C4-2B (cell line): ENCODE measurements around the gene KCNE1.
A peak's percentile ranks its signal among the peaks of the same experiment; 100 is the strongest.

Source experiments
- H3K27ac ChIP-seq: fragments of 450-650 bp; 2 replicates; pipeline ENCODE4 v1.5.1; 2017
- CTCF ChIP-seq: fragments of 450-650 bp; conservative IDR thresholded peaks from 2 replicates; pipeline ENCODE4 v1.5.1; 2017; ENCODE audit warnings: mild to moderate bottlenecking
- ZFX ChIP-seq: fragments of 450-650 bp; IDR thresholded peaks from 2 replicates; pipeline ENCODE4 v1.6.1; 2017

KCNE1 gene

DNA sequence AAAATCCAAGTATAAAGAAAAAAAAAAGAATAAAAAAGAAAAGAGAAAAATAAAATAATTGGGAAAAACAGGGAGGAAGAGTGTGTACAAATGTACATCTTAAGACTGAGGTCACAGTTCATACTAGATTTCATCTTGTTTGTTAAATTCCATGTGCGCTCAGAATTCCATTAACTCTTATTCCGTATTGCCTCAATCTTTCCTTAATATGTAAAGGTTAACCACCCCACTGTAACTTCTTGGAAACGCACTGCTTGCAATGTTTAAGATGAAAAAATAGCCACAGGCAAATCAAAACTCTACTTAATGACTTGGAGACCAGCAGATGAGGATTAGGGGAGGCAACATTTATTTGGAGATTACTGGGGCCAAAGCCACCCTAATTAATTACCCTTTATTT lies 23.9 kb upstream of the KCNE1 start:
- TF ChIP-seq CTCF (no peak), ZFX (no peak)

DNA sequence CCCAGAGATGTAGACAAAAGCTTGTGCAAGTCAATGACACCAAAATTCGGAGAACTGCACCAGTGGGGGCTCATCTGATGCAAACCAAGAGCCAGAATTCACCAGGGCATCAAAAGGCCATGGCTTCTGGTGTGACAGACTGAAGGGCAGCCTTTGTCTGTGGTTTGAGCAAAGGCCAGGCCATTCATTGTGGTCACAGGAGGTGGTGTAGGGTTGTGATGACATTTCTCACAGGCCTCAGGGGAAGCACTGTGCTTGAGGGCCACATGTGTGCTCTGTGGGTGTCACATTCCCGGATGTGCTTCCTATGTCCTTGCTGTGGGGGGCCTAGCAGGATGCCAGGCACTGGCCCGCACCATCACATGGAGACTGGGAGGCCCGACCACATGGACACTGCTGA lies 22.5 kb upstream of the KCNE1 start:
- no peak overlapping the region for H3K27ac ChIP-seq
- no peak for TF ChIP-seq CTCF
- no peak for TF ChIP-seq ZFX

More for the DNA sequence above, 23.9 kb upstream of the KCNE1 start:
- H3K27ac ChIP-seq: no peak overlapping the region

GRCh38 chr21:34533938-34534337 lies 21.9 kb upstream of the KCNE1 start:
- H3K27ac ChIP-seq: no peak overlapping the region
- TF ChIP-seq ZFX (no peak), CTCF (no peak)

DNA sequence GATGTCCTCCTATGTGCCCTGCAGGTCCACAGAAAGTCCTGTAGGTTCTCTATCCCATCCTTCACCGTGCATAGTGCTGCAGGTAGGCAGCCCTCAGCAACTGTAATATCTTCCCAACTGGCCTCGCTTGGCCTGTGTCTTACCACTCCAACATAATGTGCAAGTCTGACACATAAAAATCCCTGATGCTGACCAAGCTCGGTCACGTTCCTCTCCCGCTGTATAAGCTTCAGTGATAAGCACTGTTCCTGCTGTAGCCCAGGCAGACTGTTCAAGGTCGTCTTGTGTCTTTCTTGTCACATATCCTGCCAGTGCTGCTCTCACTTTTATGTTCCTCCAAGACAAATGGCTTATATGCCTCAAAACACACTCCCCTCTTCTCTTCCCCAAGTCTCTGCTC lies 19.4 kb upstream of the KCNE1 start:
- no peak overlapping the region for H3K27ac ChIP-seq
- TF ChIP-seq ZFX: no peak
- no peak for TF ChIP-seq CTCF

DNA sequence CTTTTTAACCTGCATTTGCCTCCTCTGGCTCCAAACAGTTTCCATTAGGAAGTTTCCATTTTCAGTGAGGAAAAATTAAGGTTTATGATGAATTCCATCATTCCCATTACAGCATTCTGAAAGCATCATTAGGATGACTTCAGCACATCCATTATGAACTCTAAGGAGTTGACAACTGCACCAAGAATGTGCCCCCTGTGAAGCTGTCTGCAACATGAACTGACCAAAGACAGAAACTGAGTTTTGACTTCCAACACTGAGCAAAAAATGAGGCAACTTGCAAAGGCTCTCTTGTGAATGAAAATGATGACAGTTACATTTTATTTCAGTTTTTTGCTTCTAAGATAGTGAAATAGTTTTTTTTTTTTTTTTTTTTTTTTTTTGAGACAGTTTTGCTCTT lies 18.3 kb upstream of the KCNE1 start:
- TF ChIP-seq CTCF (no peak), ZFX (no peak)

DNA sequence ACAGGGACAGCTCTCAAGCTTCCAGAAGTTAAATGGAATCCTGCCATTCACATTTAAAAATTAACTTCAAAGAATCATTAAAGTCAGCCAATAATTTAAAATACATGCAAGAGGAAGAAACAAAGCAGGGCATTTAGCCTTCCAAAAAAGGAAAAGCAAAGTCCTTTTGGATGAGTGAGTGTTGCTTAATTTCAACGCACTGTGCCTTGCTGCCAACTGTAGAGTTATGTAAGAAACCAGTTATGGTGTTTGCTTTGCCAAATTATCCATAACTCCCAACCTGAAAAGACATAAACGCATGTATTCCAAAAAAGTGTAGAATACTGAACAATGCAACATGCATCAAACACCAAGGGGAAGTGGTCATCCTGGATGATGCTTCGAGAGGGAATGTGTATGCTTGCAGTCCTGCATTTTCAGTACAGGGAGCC lies 16.1 kb upstream of the KCNE1 start:
- no peak overlapping the region for H3K27ac ChIP-seq
- no peak for TF ChIP-seq CTCF
- no peak for TF ChIP-seq ZFX

More for the DNA sequence above, 18.3 kb upstream of the KCNE1 start:
- H3K27ac ChIP-seq: no peak overlapping the region

DNA sequence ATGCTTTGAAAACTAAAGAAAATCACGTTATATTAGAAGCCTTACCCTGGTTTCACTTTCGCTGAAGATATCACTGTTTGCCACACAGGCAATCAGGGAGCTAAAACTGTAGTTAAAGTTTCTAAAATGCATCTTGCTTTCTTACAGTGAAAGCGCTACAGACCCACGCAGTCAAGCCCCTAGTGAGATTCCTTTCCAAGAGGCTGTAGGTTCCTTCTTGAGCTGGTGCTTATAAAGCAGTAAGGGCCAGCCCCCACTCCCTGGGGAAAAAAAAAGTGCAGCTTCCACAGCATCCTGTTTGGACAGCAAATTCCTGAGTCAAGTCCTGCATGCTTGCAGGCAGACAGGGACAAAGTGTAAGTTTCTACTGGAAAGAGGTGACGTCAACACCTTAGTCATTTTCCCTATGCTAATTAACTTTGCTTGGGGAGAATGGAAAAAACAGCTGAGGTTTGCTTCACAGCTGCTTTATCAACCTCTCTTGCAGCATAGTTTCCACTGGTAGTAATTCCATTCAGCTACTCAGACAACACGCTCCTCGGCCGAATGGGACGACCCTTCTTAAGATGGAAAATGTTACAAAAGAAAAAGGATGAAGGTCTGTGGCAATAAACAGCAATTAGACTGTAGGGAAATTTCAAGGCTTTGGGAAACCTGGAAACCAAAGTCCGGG lies 14.7 kb upstream of the KCNE1 start:
- no peak for TF ChIP-seq ZFX
- TF ChIP-seq CTCF: no peak
- H3K27ac ChIP-seq: peak overlapping the region; percentile 38; the same call in 1 of the 2 replicates
